Ishikawa (cell line): ENCODE results near the gene PGBD5.

Source experiments
- CEBPB ChIP-seq: IDR thresholded peaks from 2 replicates; pipeline ENCODE4 v1.6.1; 2012
- CREB1 ChIP-seq: IDR thresholded peaks from 2 replicates; pipeline ENCODE4 v1.6.1; 2012; ENCODE audit warnings: low read depth
- EGR1 ChIP-seq: IDR thresholded peaks from 2 replicates; pipeline ENCODE4 v1.6.1; 2012
- EP300 ChIP-seq: IDR thresholded peaks from 2 replicates; pipeline ENCODE4 v1.6.1; 2012; ENCODE audit warnings: borderline replicate concordance
- FOXM1 ChIP-seq: IDR thresholded peaks from 2 replicates; pipeline ENCODE4 v1.6.1; 2012; ENCODE audit warnings: low read depth, borderline replicate concordance
- RAD21 ChIP-seq: IDR thresholded peaks from 2 replicates; pipeline ENCODE4 v1.6.1; 2012; ENCODE audit warnings: low read depth
- TAF1 ChIP-seq: IDR thresholded peaks from 2 replicates; pipeline ENCODE4 v1.6.1; 2012; ENCODE audit warnings: low read depth, mild to moderate bottlenecking
- TCF12 ChIP-seq: IDR thresholded peaks from 2 replicates; pipeline ENCODE4 v1.6.1; 2012; ENCODE audit warnings: low read depth
- YY1 ChIP-seq: IDR thresholded peaks from 2 replicates; pipeline ENCODE4 v1.6.1; 2012; ENCODE audit warnings: low read depth
- ZBTB7A ChIP-seq: IDR thresholded peaks from 2 replicates; pipeline ENCODE4 v1.6.1; 2012; ENCODE audit warnings: low read depth
- TF ChIP-seq, protein P1 (sequence below): IDR thresholded peaks from 2 replicates; pipeline ENCODE4 v1.6.1; 2012
- TF ChIP-seq, protein P2 (sequence below): IDR thresholded peaks from 2 replicates; pipeline ENCODE4 v1.6.1; 2012
- TF ChIP-seq, protein P3 (sequence below): IDR thresholded peaks from 2 replicates; pipeline ENCODE4 v1.6.1; 2012; ENCODE audit warnings: low read depth, mild to moderate bottlenecking

DNA sequence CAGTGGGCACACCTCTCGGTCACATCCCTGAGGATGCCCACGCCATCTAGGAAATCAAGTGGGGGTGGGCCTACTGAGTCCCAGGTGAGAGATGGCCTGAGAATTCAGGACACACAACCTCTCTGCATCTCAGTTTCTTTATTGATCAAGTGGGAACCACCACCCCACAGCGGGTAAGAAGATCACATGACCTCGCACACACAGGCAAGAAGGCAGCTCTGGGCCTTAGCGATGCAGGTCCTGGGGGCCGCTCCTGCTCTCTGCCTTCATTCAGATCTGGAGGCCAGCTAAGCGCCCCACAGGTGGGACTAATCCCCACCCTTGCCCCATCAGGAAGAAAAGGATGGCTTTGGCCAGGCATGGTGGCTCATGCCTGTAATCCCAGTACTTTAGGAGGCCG lies 63.2 kb downstream of the PGBD5 start:
- TF ChIP-seq, protein P1, sequence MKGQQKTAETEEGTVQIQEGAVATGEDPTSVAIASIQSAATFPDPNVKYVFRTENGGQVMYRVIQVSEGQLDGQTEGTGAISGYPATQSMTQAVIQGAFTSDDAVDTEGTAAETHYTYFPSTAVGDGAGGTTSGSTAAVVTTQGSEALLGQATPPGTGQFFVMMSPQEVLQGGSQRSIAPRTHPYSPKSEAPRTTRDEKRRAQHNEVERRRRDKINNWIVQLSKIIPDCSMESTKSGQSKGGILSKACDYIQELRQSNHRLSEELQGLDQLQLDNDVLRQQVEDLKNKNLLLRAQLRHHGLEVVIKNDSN: no peak
- TF ChIP-seq RAD21: no peak
- no peak for TF ChIP-seq FOXM1
- no peak for TF ChIP-seq YY1
- TF ChIP-seq TAF1: no peak
- TF ChIP-seq, protein P2, sequence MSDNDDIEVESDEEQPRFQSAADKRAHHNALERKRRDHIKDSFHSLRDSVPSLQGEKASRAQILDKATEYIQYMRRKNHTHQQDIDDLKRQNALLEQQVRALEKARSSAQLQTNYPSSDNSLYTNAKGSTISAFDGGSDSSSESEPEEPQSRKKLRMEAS: no peak
- TF ChIP-seq EP300: no peak
- no peak for TF ChIP-seq TCF12
- TF ChIP-seq CEBPB: no peak
- TF ChIP-seq, protein P3, sequence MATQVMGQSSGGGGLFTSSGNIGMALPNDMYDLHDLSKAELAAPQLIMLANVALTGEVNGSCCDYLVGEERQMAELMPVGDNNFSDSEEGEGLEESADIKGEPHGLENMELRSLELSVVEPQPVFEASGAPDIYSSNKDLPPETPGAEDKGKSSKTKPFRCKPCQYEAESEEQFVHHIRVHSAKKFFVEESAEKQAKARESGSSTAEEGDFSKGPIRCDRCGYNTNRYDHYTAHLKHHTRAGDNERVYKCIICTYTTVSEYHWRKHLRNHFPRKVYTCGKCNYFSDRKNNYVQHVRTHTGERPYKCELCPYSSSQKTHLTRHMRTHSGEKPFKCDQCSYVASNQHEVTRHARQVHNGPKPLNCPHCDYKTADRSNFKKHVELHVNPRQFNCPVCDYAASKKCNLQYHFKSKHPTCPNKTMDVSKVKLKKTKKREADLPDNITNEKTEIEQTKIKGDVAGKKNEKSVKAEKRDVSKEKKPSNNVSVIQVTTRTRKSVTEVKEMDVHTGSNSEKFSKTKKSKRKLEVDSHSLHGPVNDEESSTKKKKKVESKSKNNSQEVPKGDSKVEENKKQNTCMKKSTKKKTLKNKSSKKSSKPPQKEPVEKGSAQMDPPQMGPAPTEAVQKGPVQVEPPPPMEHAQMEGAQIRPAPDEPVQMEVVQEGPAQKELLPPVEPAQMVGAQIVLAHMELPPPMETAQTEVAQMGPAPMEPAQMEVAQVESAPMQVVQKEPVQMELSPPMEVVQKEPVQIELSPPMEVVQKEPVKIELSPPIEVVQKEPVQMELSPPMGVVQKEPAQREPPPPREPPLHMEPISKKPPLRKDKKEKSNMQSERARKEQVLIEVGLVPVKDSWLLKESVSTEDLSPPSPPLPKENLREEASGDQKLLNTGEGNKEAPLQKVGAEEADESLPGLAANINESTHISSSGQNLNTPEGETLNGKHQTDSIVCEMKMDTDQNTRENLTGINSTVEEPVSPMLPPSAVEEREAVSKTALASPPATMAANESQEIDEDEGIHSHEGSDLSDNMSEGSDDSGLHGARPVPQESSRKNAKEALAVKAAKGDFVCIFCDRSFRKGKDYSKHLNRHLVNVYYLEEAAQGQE: no peak
- TF ChIP-seq ZBTB7A: no peak
- TF ChIP-seq CREB1: no peak
- TF ChIP-seq EGR1: no peak
